Measurements from ENCODE around the gene SCIN. TPM values are rescaled to one million over a fixed set of nuclear protein-coding genes. Genes with fewer than 3 reads are reported as not detected.

SCIN gene
- total and polyA plus RNA-seq, 4 donors: 4.5 to 24.7 (median 11.4) TPM

DNA sequence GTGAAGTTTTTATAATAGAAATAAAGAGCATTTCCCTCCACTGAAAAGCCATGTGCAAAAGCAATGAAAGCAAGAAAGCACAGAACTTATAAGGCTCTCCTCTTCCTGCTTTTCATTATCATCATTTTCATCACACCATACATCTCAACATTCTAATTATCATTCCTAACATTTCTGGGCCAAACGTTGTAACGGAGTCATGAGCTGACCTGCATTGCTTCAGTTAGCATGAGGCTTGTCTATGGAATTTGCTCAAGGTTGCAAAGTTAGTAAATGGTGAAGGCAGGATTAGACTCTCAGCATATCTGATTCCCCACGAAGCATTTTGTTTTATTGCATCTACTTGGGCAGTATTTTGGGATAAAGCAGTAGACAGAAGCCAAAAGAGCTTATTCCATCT is 11.4 kb downstream of the SCIN start:
- ATAC-seq (ENCODE audit: insufficient read depth, low FRiP score) (no peak), DNase-seq (no peak)
- H3K4me3 ChIP-seq: no peak overlapping the region
- no peak overlapping the region for H3K9ac ChIP-seq (ENCODE audit: insufficient read depth in 1 of 2, low read length in 2 of 2)
- H3K27ac ChIP-seq (ENCODE audit: low read depth in 1 of 2, low read length in 1 of 2): no peak overlapping the region
- no peaks in the 10 kb centered on the region for H3K27me3 ChIP-seq (ENCODE audit: control insufficient read depth in 3 of 3, insufficient read depth in 3 of 3, low read length in 2 of 3)
- no peaks in the 10 kb centered on the region for H3K9me3 ChIP-seq (ENCODE audit: control insufficient read depth in 4 of 4, insufficient read depth in 3 of 4, low read length in 3 of 4)
- no peaks in the 10 kb centered on the region for H3K4me1 ChIP-seq (ENCODE audit: control insufficient read depth in 5 of 5, insufficient read depth in 5 of 5, low read length in 5 of 5)
- TF ChIP-seq CTCF (IDR thresholded peaks at IDR 0.05; ENCODE audit: control extremely low read depth, extremely low read depth): no peak
- no peaks in the 10 kb centered on the region for H3K36me3 ChIP-seq (ENCODE audit: control insufficient read depth in 4 of 4, insufficient read depth in 4 of 4, low read length in 4 of 4)
- 68 to 78% methylated on average over 3 of the region's 3 CpGs for WGBS, 2 donors

DNA sequence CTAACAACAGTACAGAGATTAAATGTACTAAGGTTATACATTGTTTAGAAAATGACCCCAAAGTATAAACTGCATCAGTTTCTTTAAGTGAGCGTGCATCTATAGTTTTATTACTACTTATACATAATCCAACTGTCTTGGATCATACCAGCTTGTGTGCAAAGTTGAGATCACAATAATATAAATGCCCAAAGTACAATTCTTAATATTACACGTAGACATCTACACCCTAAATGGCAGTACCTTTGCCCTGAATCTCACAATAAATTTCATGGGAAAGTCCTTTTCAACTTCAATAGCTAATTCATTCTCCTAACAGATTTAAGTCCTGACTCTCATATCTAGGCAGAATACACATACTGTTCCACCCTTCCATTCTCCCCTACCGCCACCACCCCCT is 11.8 kb downstream of the SCIN start:
- DNase-seq: no peak
- ATAC-seq (ENCODE audit: insufficient read depth, low FRiP score): no peak
- no peaks in the 10 kb centered on the region for H3K27me3 ChIP-seq (ENCODE audit: control insufficient read depth in 3 of 3, insufficient read depth in 3 of 3, low read length in 2 of 3)
- H3K9ac ChIP-seq (ENCODE audit: insufficient read depth in 1 of 2, low read length in 2 of 2): no peak overlapping the region
- H3K4me1 ChIP-seq (ENCODE audit: control insufficient read depth in 5 of 5, insufficient read depth in 5 of 5, low read length in 5 of 5): no peaks in the 10 kb centered on the region
- no peak for TF ChIP-seq CTCF (IDR thresholded peaks at IDR 0.05; ENCODE audit: control extremely low read depth, extremely low read depth)
- no peak overlapping the region for H3K27ac ChIP-seq (ENCODE audit: low read depth in 1 of 2, low read length in 1 of 2)
- H3K9me3 ChIP-seq (ENCODE audit: control insufficient read depth in 4 of 4, insufficient read depth in 3 of 4, low read length in 3 of 4): no peaks in the 10 kb centered on the region
- no peak overlapping the region for H3K4me3 ChIP-seq
- no peaks in the 10 kb centered on the region for H3K36me3 ChIP-seq (ENCODE audit: control insufficient read depth in 4 of 4, insufficient read depth in 4 of 4, low read length in 4 of 4)
- WGBS, 2 donors: 83 to 96% methylated on average over 3 of the region's 3 CpGs

DNA sequence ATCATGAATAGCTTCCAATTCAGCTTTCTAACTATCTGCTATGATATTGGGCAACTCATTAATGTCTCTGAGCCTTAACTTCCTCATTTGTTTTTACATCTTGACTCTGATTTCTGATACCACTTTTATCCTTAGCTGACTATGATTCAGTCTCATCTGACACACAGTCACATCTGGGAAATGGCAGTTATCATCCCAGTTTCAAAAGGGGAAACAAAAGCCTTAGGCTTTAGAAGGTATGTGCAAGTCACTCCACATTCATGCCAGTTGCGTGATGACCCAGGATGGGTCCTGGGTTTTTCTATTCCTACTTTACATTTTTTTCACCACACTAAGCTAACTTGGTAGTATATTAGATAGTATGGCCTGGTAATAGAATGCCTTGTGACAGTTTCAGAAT is 12.7 kb downstream of the SCIN start:
- Histone ChIP-seq H3K9ac (ENCODE audit: insufficient read depth in 1 of 2, low read length in 2 of 2) (no peak overlapping the region), H3K27ac (ENCODE audit: low read depth in 1 of 2, low read length in 1 of 2) (no peak overlapping the region), H3K36me3 (ENCODE audit: control insufficient read depth in 4 of 4, insufficient read depth in 4 of 4, low read length in 4 of 4) (no peaks in the 10 kb centered on the region), H3K4me3 (no peak overlapping the region), H3K27me3 (ENCODE audit: control insufficient read depth in 3 of 3, insufficient read depth in 3 of 3, low read length in 2 of 3) (no peaks in the 10 kb centered on the region), H3K9me3 (ENCODE audit: control insufficient read depth in 4 of 4, insufficient read depth in 3 of 4, low read length in 3 of 4) (no peaks in the 10 kb centered on the region), H3K4me1 (ENCODE audit: control insufficient read depth in 5 of 5, insufficient read depth in 5 of 5, low read length in 5 of 5) (no peaks in the 10 kb centered on the region)
- ATAC-seq (ENCODE audit: insufficient read depth, low FRiP score) (peak; percentile 35), DNase-seq (no peak)
- no peak for TF ChIP-seq CTCF (IDR thresholded peaks at IDR 0.05; ENCODE audit: control extremely low read depth, extremely low read depth)
- 73 to 86% methylated on average over 1 of the region's 1 CpG for WGBS, 2 donors

DNA sequence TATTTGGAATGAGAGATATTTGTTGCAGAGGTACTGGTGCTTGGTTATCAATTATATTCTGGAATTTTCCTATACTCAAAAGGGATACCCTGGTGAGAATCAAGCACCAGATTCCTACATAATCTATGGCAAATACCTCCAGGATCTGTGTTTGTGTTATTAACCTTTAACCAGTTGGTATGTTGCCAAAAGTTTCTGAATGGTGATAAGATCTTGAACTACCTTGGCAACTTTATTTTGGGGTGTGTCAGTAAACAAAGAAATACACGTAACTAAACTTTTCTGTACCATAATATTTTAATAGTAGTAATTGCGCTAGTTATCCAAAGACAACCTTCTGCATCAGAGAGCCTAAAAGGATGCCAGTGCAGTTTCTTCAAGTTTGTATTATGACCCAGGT is 13.4 kb downstream of the SCIN start:
- Histone ChIP-seq H3K27me3 (ENCODE audit: control insufficient read depth in 3 of 3, insufficient read depth in 3 of 3, low read length in 2 of 3) (no peaks in the 10 kb centered on the region), H3K27ac (ENCODE audit: low read depth in 1 of 2, low read length in 1 of 2) (no peak overlapping the region)
- DNase-seq: no peak

More for the DNA sequence above, 13.4 kb downstream of the SCIN start:
- 62 to 85% methylated on average over 2 of the region's 2 CpGs for WGBS, 2 donors
- H3K9ac ChIP-seq (ENCODE audit: insufficient read depth in 1 of 2, low read length in 2 of 2): no peak overlapping the region
- H3K9me3 ChIP-seq (ENCODE audit: control insufficient read depth in 4 of 4, insufficient read depth in 3 of 4, low read length in 3 of 4): no peaks in the 10 kb centered on the region
- H3K4me1 ChIP-seq (ENCODE audit: control insufficient read depth in 5 of 5, insufficient read depth in 5 of 5, low read length in 5 of 5): no peaks in the 10 kb centered on the region
- ATAC-seq (ENCODE audit: insufficient read depth, low FRiP score): no peak
- no peak for TF ChIP-seq CTCF (IDR thresholded peaks at IDR 0.05; ENCODE audit: control extremely low read depth, extremely low read depth)
- H3K4me3 ChIP-seq: no peak overlapping the region
- no peaks in the 10 kb centered on the region for H3K36me3 ChIP-seq (ENCODE audit: control insufficient read depth in 4 of 4, insufficient read depth in 4 of 4, low read length in 4 of 4)

Measured in lung (tissue), 12 donors.